NCI-H748 (cell line): ENCODE data around the gene RNF112.
"Not testable (repeated sequence)": the region's sequence is repeated elsewhere in the genome, so short reads cannot be mapped to it uniquely, and the experiment has no call there.

ENCODE experiments used
- DNase-seq: peaks from one replicate; lab custom pipeline; 2025; ENCODE audit not compliant: unreplicated experiment; lab: John Stamatoyannopoulos, UW

Gene RNF112

DNA sequence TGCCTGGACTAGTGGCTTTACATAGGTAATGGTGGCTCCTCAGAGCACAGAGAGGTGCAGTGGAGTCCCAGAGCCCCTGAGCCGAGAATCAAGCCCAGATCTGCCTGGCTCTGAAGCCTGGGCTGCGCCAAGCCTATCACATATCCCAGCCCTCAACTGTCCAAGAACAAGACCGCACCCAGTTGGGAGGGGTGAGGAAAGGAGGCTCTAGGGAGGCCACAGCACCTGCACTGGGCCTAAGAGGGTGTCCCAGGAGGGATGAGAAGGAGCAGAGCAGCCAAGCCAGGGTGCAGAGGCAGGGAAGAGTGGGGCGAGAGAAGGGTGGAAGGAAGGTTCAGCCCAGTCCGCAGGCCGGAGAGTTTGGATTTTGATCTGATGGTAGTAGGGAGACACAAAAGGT lies 941 bp upstream of the RNF112 start:
- DNase-seq = no peak

DNA sequence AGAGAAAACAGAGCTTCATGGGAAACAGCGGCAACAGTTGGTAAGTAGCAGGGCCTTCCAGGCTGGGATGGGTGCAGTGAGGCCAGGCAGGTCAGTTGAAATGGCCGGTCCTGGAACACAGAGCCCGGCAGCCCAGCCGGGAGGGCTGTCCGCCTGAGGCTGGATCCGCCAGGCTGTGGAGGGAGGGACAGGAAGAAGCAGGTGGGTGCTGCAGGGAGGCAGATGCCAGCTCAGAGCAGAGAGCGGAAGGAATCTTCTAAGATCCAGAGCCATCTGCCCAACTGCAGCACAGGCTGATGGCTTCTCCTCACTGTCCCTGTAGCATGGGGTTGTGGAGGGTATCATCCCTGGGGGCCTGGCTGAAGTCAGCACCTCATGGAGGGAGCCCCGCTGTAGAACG lies 599 bp downstream of the RNF112 start:
- DNase-seq = no peak

DNA sequence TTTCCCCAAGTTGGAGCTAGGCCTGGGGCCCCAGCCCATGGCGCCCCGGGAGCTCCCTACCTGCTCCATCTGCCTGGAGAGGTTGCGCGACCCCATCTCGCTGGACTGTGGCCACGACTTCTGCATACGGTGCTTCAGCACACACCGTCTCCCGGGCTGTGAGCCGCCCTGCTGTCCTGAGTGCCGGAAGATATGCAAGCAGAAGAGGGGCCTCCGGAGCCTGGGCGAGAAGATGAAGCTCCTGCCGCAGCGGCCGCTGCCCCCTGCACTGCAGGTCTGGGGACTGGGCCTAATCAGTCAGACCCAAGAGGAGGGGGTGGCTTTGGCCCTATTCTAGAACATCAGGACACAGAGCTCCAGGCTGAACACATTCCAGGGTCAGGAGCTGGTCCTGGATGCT lies 1.5 kb downstream of the RNF112 start:
- DNase-seq = no peak

DNA sequence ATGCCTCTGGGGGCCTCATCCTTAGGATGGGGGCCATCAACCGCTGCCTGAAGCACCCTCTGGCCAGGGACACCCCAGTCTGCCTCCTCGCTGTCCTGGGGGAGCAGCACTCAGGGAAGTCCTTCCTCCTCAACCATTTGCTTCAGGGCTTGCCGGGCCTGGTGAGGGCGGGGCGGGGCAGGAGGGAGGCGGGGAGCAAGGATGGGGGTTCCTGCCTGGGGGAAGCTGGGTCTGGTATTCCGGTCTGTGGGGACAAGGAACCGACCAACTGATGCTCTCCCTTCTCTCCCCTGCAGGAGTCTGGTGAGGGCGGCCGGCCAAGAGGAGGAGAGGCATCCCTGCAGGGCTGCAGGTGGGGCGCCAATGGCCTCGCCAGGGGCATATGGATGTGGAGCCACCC lies 2.0 kb downstream of the RNF112 start:
- DNase-seq = no peak

DNA sequence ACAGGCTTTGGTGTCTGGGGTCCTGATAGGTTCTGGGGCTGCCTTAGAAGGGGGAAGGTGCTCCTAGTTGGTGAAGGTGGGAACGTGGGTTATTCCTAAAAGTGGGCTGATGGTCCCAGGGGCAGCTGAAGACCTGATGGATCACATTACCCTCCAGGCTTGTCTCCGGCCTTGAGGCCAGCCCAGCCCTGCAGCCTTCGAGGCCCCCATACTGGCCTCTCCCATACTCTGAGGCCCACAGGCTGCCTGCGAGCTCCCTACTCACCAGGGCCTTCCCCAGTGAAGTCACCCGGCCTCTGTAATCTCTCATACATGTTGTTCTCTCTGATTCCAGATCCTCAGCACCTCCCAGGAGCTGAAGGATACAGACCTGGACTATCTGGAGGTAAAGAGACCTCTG lies 2.7 kb downstream of the RNF112 start:
- no peak for DNase-seq

DNA sequence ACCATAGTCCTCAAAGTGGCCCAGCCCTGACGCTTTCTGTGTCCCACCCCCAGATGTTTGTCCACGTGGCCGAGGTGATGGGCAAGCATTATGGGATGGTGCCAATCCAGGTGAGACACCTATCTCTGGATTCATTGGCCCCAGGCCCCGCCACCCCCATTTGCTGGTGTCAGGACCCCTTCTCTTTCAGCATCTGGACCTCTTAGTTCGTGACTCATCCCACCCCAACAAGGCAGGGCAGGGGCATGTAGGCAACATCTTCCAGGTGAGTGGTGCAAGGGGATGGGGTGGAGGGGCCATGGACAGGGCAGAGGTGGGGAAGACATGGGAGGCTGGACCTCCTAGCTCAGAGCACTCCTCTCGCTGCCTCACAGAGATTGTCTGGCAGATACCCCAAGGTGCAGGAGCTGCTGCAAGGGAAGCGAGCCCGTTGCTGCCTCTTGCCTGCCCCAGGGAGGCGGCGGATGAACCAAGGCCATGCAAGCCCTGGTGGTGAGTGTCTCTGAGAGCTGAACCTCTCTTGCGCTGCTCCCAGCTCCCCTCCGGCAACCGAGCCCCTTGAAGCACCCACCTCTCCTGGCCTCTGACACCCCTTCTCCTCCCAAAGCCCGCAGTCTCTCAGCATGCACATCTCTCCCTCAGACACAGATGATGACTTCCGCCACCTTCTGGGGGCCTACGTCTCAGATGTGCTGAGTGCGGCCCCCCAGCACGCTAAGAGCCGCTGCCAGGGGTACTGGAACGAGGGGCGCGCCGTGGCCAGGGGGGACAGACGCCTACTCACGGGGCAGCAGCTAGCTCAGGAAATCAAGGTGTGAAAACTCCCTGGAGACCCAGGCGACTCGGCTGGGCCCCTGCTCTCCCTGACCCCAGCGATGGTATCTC lies 3.6 kb downstream of the RNF112 start:
- DNase-seq = no peak

DNA sequence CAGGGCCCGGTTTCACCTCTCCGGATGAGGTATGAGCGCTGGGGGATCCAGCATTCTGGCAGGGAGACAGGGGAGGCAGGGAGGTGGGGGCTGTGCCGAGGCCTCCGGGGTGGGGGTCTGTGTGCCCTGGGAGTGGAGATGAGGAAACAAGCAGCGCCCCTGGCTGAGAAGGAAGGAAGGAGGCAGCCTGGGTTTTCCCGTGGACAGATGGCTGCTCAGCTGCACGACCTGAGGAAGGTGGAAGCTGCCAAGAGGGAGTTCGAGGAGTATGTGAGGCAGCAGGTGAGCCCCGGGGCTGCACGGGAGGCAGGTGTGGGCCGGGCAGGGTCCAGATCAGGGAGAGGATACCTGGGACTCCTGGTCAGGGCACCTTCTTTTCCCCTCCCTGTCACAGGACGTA lies 4.3 kb downstream of the RNF112 start:
- DNase-seq = no peak

DNA sequence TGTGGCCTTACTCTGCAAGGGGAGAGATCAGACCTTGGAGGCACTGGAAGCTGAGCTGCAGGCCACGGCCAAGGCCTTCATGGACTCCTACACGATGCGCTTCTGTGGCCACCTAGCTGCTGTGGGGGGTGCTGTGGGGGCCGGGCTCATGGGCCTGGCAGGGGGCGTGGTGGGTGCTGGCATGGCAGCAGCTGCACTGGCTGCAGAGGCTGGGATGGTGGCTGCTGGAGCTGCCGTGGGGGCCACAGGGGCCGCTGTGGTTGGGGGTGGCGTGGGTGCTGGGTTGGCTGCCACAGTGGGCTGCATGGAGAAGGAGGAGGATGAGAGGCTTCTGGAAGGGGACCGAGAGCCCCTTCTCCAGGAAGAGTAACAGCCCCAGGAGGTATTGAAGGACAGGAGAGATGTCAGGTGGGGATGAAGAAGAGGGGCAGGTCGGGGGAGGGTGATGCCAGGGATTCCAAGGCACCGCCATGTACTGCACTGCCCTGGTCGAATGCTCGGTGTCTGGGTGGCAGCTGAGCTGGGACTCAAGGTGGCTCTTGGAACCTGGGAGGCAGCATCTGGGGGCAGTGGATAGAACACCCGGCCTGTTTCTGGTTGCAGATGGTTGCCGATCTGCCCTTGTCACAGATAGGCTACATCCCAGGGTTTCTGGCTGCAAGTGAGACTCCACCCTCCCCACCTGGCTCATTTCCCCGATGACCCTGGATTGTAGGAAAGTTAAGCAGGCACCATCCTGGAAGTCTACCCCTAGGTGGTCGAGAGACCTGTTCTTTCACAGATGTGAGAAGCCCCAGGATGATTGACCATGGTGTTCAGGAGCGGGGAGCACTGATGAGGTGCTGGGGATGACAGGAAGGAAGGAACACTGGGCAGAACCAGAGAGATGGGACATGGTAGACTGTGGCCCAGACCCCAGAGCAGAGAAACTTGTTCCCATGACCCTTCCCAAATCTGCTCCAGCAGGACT lies 5.1 kb downstream of the RNF112 start:
- no peak for DNase-seq

DNA sequence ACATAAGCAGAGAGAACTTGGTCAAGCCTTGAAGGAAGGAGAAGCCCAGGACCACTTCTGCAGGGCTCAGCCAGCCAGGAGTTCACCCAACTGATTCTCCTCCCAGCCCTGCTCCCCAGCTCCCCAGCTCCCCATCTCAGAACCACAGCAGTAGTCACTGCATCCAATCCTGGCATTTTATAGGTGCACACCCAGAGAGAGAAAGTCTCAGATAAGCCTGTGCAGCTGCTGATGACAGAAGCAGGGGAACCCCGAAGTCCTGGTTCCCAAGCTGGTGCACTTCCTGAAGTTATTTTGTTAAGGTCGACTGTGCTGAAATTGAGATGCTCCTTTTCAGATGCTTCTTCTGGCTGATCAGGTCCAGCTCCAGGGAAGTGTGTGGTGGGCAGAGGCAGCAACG lies 6.6 kb downstream of the RNF112 start:
- DNase-seq = no peak

DNA sequence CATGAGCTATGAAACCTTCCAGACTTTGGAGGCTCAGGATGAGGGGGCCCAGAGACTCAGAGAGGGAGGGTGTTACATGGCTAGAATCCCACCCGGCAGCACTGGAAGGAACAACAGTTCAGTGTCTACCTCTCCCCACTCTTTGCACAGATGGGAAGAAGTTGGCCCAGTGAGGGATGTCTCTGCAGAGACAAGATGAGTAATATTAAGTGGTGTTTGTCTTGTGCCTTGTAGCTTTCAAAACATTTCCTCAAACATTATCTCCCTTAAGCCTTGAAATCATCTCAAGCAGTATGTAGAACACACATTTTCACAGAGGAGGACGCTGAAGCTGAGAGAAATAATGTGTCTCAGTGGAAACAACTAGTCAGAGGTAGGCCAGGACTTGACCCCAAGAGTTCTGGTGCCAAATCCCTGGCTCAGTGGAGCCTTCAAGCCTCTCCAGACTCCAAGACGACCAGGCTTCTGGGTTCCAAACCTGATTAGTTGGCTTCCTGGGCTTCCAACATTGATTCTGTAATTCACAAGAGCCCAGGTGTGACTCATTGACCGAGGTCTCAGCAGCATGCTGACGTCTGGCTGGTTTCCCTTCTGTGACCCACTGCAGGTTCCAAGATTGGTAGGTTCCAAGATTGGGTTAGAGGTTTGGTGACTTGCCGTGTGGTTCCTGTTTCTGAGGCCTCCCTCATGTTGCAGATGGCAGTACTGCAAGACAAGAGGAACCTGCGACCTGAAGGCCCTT lies 7.4 kb downstream of the RNF112 start:
- DNase-seq = no peak

DNA sequence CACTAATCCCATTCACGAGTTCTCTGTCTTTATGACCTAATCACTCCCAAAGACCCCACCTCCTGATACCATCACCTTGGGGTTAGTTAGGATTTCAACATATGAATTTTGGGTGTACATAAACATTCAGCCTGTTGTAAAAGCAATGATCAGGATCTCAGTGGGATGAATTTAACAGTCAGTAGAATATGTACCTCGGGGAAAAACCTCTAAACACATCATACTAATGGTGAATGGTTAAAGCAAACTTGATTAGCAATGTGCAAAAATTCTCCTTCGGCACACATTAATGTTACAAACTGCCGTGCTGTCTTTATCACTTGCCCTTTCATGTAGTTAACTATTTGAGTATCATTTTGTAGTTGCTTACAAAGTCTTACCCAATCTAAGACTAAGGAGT lies 10.2 kb downstream of the RNF112 start:
- no peak for DNase-seq

DNA sequence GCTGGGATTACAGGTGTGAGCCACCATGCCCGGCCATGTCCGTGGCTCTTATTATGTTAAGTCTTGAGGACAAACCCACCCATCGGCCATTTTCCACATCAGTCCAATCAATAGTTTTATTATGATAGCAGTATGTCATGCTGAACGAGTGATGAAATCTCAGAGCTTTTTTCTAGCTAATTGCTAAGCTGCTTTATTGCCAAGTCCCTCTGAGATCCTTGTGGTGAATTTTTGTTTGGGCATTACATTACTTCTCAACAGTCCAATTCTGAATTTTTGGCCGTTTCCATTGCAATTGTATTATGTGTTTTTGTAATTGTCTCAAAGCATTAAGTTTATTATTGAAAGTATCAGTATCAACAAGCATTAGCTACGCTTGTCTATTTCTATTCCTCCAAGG lies 10.9 kb downstream of the RNF112 start:
- DNase-seq = no peak

DNA sequence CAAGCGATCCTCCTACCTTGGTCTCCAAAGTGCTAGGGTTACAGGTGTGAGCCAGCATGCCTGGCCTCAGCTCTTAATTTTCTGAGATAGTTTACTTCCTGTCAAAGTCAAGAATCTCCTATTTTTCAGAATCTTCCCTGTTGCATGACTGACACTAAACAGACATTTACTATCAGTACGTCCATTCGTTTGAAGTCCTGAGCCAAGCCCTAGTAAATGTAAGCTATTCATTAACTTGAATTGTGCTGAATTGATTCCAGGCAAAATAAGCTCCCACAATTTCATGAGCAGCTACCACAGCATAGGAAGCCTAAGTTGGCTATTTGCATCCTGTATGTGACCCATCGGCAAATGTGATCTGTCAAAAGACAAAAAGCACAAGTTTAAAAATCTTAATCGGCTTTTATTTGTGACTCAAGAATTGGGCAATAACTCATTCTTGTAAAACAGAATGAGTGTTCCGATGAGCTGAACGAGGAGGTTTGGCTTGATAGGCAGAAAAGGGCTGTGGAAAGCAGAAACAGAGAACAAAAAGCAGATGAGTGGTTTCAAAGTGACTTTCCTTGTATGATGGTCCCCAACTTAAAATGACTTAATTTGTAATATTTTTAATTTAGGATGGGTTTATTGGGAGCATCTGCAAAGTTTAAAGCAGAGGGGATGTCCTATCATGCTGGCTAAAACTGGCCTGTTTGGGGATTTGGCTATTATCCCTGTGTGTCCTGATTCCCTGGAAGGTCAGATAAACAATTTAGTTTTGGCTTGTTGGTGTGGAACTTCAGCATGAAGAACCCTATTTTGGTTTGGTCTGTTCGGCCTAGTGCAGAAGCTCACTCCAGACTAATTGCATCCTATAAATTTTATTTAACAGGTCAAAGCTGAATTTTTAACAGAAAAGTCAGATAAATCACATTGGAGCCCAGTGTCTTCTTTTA lies 14.2 kb downstream of the RNF112 start:
- DNase-seq = no peak

DNA sequence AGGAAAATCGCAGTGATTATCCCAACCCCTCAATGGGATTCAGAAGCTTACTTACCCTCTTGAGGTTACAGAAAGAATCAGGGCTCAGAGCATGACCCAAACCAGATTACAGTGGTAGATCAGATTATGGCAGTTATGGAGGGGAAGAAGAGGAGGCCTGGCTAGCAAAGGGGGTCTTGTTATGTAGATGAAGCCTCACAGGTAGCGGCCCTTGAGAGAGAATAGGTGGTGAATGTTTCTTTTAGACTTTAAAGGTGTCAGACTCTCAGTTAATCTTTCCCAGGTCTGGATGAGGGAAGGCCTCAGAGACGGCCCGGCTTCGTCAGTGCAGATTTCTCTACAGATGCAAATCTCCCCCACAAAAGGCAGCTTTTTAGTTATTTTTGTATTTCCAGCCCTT lies 15.6 kb downstream of the RNF112 start:
- DNase-seq = no peak

DNA sequence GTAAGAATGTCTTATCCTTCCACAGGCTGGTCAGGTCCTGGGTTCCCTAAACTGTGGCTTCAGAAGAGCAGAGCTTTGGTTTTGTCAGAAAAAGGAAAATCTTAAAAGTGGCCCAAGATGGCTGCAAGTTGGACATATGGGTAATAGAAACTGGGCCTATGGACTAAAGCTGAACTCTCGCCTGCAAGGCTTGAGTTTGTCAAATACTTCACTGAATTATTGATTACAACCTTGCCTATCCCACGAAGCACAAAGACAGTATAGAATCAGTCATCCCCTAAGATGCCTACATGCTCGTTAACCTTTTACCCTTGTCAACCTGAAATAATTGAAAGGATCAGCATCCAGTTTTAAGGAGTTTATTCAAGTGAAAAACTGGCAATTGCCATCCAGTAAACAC lies 20.7 kb downstream of the RNF112 start:
- no peak for DNase-seq

DNA sequence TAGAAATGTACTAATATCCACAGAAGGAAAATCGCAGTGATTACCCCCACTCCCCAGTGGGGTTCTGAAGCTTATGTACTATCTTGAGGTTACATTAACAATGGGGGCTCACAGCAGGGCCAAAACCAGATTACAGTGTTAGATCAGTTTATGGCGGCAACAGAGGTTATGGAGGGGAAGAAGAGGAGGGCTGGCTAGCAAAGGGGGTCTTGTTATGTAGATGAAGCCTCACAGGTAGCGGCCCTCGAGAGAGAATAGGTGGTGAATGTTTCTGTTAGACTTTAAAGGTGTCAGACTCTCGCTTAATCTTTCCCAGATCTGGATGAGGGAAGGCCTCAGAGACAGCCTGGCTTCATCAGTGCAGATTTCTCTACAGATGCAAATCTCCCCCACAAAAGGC lies 22.2 kb downstream of the RNF112 start:
- no peak for DNase-seq

DNA sequence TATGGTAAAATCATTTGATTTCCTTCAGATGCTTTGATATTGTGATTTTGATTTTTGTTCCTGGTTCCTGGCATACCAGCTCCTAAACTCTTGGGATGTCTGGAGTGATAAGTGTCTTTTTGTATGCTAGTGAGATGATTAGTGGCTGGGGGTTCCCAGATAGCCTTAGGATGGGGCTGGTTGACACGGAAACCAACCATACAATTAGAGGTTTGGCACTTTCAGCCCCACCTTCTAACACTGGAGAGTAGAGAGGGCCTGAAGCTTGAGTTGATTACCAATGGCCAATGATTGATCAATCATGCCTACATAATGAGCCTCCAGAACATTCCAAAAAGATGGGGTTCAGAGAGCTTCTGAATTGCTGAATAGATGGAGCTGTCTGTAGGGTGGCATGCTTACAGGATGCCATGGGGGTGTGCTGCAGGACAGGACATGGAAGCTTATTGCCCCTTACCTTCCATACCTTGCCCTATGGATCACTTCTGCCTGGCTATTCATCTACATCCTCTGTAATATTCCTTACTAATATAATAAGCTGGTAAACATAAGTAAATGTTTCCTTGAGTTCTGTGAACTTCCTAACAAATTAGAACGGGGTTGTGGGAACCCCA lies 22.8 kb downstream of the RNF112 start:
- no peak for DNase-seq

DNA sequence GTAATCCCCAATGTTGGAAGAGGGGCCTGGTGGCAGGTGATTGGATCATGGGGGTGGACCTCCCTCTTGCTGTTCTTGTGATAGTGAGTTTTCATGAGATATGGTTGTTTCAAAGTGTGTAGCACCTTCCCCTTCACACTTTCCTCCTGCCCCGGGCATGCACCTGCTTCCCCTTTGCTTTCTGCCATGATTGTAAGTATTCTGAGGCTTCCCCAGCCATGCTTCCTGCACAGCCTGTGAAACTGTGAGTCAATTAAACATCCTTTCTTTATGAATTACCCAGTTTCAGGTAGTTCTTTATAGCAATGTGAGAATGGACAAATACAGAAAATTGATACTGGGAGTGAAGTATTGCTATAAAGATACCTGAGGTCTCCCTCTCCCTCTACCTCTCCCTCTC lies 29.4 kb downstream of the RNF112 start:
- DNase-seq = no peak

DNA sequence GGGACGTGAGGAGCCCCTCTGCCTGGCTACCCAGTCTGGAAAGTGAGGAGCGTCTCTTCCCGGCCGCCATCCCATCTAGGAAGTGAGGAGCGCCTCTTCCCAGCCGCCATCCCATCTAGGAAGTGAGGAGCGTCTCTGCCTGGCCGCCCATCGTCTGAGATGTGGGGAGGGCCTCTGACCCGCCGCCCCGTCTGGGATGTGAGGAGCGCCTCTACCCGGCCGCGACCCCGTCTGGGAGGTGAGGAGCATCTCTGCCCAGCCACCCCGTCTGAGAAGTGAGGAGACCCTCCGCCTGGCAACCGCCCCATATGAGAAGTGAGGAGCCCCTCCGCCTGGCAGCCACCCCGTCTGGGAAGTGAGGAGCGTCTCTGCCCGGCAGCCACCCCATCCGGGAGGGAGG lies 30.3 kb downstream of the RNF112 start:
- DNase-seq = not testable (repeated sequence)

DNA sequence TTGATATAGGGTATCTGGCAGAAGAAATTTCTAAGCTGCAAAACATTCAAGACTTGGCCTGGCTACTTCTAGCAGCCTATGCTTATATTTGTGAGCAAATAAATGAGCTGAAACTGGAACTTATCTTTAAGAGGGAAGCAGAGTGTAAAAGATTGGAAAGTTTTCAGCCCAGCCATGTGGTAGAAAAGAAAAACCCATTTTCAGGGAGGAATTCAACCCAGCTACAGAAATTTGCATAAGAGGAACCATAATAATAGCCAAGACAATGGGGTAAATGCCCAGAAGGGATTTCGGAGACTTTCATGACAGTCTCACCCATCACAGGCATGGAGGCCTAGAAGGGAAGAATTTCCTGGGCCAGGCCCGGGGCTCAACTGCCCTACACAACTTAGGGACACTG lies 31.7 kb downstream of the RNF112 start:
- no peak for DNase-seq
